ENCODE data around the gene PIF1. TPM values are rescaled to one million over a fixed set of nuclear protein-coding genes. Genes with fewer than 3 reads are reported as not detected.
A peak's percentile ranks its signal among the peaks of the same experiment; 100 is the strongest.

Gene PIF1, protein sequence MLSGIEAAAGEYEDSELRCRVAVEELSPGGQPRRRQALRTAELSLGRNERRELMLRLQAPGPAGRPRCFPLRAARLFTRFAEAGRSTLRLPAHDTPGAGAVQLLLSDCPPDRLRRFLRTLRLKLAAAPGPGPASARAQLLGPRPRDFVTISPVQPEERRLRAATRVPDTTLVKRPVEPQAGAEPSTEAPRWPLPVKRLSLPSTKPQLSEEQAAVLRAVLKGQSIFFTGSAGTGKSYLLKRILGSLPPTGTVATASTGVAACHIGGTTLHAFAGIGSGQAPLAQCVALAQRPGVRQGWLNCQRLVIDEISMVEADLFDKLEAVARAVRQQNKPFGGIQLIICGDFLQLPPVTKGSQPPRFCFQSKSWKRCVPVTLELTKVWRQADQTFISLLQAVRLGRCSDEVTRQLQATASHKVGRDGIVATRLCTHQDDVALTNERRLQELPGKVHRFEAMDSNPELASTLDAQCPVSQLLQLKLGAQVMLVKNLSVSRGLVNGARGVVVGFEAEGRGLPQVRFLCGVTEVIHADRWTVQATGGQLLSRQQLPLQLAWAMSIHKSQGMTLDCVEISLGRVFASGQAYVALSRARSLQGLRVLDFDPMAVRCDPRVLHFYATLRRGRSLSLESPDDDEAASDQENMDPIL
- polyA plus RNA-seq (2013, experiment 1 of 2; ENCODE audit: insufficient read length) = 9.7 TPM
- polyA plus RNA-seq (2013, experiment 2 of 2; ENCODE audit: insufficient read length) = 10.2 TPM

GRCh38 chr15:64825431-64826294 is at the start of gene PIF1:
PIF1 (minus strand) TSS chr15:64825647; CDS start chr15:64824335, 1,312 bp downstream.
- peak; percentile 99 for DNase-seq

- no peak for DNase-seq
These were observed 44.9 kb upstream of the PIF1 start for GRCh38 chr15:64870353-64870752.

DNA sequence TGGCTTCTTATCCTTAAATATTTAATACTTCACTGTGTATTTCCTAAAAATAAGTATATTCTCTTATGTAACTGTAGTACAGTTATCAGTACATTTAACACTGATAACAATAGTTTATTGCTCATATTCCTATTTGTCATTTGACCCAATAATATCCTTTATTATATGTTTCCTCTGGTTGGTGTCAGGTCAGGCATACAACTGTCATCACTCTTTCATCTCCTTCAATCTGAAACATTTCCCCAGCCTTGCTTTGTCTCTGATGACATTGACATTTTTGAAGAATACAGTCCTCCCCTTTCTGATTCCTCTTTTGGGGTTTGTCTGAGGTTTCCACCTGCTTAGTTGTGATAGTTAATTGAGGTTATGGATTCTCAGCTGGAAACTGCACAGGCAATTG is 44.1 kb upstream of the PIF1 start:
- no peak for DNase-seq

- DNase-seq = peak; percentile 94
These were observed 40.6 kb upstream of the PIF1 start for GRCh38 chr15:64865998-64866520.

GRCh38 chr15:64865126-64865997 is 39.9 kb upstream of the PIF1 start:
- DNase-seq = no peak

GRCh38 chr15:64864068-64864467 is 38.6 kb upstream of the PIF1 start:
- no peak for DNase-seq

GRCh38 chr15:64862408-64862807 is 37.0 kb upstream of the PIF1 start:
- DNase-seq = no peak

DNA sequence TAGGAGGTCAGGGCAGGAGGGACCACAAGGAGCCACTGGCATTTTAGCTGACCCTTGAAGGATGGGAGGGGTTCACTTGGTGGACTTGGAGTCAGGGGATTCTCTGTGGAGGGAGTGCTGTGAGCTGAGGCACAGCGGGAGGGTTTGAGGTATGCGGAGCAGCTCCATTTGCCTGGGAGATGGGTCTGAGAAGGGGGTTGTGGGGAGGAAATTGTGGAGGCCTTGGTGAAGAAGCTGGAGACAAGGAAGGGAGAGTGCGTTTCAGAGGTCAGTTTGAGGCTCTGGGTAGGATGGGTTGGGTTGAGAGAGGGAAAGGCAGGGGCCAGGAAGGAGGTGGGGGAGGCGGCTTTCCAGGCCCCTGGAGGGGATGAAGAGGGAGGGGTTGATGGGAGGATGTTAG is 36.5 kb upstream of the PIF1 start:
- no peak for DNase-seq

DNA sequence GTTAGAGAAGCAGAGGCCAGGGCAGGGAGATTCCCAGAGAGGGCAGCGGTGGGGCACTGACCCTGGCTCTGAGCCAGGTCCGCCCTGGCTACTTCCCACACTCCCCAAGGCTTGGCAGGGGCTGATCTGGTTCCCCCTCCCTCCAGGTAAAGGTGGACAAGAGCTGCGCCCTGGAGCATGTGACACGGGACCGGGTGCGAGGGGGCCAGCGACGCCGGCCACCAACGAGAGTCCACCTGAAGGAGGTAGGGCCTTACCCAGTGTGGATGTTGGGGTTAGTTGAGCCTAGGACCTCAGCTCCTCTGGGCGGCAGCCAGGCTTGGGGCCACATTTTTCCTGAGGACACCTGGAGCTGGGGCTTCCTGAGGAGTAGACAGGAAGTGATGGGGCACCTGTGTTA is 35.9 kb upstream of the PIF1 start:
- DNase-seq = no peak

DNA sequence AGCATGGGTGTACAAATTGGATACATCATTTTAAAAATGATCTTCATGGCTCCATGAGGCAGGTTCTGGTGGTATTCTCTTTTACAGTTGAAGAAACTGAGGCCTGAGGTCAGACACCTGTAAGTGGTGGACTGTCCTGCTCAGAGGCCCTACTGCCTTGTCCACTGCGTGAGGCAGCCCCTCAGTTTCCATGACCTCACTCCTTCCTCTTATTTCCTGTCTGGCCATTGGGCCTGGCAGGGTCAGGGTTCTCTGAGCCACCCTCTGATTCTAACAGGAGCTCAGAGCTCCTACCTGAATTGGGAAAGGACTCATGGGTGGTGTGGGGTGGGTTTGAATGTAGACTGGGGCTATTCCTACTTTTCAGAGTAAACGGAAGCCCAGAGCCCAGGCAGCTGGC is 33.8 kb upstream of the PIF1 start:
- DNase-seq = no peak

DNA sequence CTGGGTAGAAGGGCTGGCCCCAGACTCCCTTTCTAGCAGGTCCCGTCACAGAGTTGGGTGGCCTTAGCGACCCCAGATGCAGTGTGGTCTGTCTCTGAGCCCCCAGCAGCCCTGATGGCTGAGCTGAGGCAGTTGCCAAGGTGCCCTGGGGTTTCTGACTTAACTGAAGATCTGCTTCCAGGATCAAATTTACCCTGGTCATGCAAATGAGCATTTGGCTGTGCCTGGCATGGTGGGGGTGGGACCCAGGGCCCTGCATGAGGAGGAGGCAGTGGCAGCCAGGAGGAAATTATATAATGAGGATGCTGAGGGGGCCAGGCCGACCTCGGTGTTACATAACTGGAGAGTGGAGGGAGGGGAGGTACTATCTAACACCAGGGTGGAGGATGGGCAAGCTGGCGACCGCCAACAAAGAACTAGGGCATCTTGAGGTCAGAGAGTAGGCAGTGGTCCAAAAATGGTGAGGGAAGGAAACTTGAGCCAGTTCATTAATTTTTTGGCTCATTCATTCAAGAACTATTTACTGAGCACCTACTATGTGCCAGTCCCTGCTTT is 32.7 kb upstream of the PIF1 start:
- DNase-seq = no peak

DNA sequence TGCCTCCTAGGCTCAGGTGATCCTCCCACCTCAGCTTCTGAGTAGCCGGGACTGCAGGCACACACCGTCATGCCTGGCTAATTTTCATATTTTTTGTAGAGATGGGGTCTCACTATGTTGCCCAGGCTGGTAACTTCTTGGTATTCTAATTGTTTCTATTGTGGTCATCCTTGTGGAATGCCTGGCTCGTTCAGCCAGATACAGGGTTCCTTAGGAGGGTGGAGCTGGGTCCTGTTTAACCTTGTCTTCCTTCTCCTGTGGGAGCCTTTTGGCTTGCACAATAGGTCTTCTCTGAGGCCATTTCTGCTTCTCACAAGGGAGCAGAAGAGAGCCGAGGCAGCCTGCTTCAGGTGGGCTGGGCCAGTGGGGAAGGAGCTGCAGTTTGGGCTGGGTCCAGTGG is 32.0 kb upstream of the PIF1 start:
- DNase-seq = peak; percentile 54

DNA sequence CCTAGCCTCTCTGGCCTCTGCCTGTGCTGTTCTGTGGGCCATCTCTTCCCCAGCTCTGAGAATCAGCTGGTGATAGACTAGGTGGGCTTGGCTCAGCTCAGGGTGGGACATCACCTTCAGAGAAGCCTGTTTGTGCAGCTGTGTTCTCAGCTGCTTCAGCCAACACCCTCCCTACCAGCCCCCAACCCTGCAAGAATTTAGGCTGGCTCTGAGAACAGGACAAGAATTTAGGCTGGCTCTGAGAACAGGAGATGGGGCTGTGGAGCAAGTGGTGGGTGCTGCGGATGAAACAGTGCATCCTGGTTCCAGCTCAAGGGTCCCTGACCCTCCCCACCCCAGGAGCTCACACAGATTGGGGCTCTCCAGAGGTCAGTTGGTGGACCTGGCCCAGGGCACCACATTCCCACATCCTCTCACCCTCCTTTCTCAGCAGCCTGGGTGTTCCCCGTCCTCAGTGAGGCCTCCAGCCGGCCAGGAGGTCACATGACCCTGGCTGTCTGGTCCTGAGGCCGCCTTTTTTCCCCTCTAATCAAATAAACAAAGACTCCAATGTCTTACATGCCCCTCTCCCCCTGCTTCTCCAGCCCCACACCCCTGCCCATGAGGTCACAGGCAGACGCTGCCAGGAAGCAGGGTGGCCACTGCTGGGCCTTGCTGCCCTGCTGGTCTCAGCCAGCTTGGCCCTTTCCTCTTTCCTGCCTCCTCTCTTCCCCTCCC is 31.1 kb upstream of the PIF1 start:
- no peak for DNase-seq

DNA sequence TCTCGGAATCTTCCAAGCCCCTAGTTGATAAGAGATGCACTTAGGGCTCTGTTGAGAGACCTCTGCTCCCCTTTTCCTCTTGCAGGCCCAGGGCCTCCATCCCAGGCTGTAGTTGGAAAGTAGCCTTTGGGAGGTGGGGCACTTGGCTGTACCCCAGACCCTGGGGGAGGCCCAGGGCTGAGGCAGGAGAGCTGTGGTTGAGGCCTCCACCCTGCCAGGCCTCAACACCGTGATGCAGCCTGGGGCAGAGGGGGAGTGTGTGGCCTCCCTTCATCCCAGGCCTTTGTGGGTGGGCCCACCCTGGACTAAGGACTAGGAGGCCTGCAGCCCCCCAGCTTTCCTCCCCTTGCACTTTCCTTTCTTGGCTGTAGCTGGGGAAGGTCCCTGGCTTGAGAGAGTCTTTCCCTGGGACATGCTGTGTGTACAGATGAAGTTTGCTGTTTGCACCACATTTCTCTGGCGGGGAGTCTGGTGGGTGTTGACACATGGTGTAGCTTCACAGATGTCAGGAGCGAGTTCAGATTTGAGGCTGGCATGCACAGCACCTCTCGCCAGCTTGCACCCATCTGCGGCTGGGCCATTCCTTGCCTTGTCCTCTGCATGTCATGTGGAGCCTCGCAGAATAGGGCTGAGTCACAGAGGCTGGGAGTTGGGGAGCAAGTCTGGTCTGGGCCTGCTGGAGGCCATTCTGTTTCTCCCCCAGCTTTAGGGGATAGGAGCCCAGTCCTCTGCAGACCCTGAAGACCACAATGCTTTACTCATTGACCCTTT is 29.9 kb upstream of the PIF1 start:
- DNase-seq = peak; percentile 44

DNA sequence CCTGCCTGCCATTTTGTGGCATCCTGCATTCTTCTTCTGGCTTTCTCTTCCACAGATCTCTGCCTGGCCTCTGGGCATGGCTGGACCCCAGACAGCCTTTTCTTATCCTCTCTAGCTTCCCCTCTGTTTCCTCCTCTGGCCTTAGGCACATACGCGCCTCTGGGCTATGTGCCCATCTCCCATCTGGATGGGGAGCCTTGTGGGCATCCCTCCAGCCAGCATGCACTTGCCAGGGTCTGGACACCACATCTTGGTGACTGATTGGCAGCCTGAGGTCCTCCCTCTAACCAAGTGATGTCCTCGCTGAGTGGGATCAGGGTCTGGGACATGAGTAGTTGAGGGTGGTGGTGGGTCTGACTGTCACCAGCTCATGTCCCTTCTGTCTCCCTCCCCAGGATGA is 29.1 kb upstream of the PIF1 start:
- DNase-seq = no peak

DNA sequence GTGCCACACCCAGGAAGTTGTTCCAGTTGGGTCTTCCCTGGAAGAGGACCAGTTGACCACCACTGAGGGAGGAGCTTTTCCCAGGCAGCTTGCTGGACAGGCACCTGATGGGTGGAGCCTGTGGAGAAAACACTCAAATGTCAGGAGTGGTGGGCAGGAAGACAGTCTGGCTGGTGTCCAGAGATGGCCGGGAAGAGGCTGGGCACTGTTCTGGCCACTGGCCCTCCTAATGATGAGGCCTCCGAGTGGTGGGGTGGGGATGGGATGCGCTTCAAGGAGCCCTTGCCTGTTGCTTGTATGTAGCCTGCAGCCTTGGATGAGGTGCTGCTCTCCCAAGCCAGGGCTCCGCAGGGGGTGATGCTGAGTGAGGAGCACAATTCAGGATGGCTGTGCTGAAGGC is 28.6 kb upstream of the PIF1 start:
- DNase-seq = no peak

GRCh38 chr15:64851503-64851840 is 26.0 kb upstream of the PIF1 start:
- DNase-seq = peak; percentile 90

GRCh38 chr15:64850778-64851502 is 25.5 kb upstream of the PIF1 start:
- DNase-seq = no peak

Data from fibroblast of skin of abdomen (primary cell).